Choroid plexus epithelial cell (primary cell): ENCODE data around the gene USP6NL.

Source experiments
- DNase-seq: peaks from one replicate; pipeline ENCODE4 v3.0.0-alpha.2; 2010; ENCODE audit warnings: low read depth
- H3K4me3 ChIP-seq: 2 replicates; pipeline ENCODE4 v1.5.1; 2011; ENCODE audit warnings: low read depth, mild to moderate bottlenecking, control low read depth, low read length, moderate library complexity
- CTCF ChIP-seq: conservative IDR thresholded peaks from 2 replicates; pipeline ENCODE4 v1.5.1; 2011; ENCODE audit warnings: low read depth, mild to moderate bottlenecking, control low read depth, inconsistent platforms, low read length, moderate library complexity

The USP6NL gene

GRCh38 chr10:11414314-11415038 is 197.0 kb downstream of the USP6NL start:
- no peak for TF ChIP-seq CTCF
- no peak overlapping the region for H3K4me3 ChIP-seq
- DNase-seq = no peak

- peak; percentile 15 for DNase-seq
- peak; percentile 24 for TF ChIP-seq CTCF
- no peak overlapping the region for H3K4me3 ChIP-seq
These were observed 199.4 kb downstream of the USP6NL start for GRCh38 chr10:11411926-11412545.

GRCh38 chr10:11409357-11409756 is 202.1 kb downstream of the USP6NL start:
- no peak for TF ChIP-seq CTCF
- H3K4me3 ChIP-seq = no peak overlapping the region
- no peak for DNase-seq

- DNase-seq = no peak
- no peak overlapping the region for H3K4me3 ChIP-seq
- TF ChIP-seq CTCF = no peak
These were observed 203.5 kb downstream of the USP6NL start for GRCh38 chr10:11407939-11408338.

- no peak for DNase-seq
- TF ChIP-seq CTCF = no peak
- no peak overlapping the region for H3K4me3 ChIP-seq
These were observed 204.7 kb downstream of the USP6NL start for GRCh38 chr10:11406746-11407145.

GRCh38 chr10:11404901-11405300 is 206.5 kb downstream of the USP6NL start:
- DNase-seq = peak; percentile 37
- TF ChIP-seq CTCF = no peak
- H3K4me3 ChIP-seq = no peak overlapping the region
